ENCODE measurements around the gene HSPA12A.

Gene HSPA12A, protein sequence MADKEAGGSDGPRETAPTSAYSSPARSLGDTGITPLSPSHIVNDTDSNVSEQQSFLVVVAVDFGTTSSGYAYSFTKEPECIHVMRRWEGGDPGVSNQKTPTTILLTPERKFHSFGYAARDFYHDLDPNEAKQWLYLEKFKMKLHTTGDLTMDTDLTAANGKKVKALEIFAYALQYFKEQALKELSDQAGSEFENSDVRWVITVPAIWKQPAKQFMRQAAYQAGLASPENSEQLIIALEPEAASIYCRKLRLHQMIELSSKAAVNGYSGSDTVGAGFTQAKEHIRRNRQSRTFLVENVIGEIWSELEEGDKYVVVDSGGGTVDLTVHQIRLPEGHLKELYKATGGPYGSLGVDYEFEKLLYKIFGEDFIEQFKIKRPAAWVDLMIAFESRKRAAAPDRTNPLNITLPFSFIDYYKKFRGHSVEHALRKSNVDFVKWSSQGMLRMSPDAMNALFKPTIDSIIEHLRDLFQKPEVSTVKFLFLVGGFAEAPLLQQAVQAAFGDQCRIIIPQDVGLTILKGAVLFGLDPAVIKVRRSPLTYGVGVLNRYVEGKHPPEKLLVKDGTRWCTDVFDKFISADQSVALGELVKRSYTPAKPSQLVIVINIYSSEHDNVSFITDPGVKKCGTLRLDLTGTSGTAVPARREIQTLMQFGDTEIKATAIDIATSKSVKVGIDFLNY

GRCh38 chr10:116742367-116743265 is at the start of gene HSPA12A:
Gene HSPA12A, minus strand, starts transcription at chr10:116742566. Its CDS starts 97 bp downstream, at chr10:116742469.
- DNase-seq (ENCODE audit: low read depth in 3 of 3): peak in 2 of 3 experiments; percentile 47 to 63

DNA sequence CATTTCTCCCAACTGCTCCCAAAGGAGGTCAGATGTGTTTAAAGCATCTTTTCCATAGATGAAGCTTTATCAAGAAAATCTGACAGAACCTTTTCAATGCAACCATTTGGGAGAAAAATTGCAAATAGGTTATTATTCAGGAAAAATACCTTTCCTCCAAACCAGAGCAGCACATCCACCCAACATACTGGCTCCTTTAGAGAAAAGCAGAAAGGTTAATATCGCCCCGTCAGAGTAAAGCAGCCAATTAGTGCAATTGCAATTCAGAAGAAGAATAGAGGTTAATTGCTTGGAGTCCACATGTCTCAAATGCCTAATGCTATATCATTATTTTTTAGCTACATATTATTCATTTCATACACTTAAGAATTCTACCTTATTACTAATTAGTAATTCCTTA is 48.9 kb upstream of the HSPA12A start:
- no peak for DNase-seq (ENCODE audit: low read depth in 3 of 3)

DNA sequence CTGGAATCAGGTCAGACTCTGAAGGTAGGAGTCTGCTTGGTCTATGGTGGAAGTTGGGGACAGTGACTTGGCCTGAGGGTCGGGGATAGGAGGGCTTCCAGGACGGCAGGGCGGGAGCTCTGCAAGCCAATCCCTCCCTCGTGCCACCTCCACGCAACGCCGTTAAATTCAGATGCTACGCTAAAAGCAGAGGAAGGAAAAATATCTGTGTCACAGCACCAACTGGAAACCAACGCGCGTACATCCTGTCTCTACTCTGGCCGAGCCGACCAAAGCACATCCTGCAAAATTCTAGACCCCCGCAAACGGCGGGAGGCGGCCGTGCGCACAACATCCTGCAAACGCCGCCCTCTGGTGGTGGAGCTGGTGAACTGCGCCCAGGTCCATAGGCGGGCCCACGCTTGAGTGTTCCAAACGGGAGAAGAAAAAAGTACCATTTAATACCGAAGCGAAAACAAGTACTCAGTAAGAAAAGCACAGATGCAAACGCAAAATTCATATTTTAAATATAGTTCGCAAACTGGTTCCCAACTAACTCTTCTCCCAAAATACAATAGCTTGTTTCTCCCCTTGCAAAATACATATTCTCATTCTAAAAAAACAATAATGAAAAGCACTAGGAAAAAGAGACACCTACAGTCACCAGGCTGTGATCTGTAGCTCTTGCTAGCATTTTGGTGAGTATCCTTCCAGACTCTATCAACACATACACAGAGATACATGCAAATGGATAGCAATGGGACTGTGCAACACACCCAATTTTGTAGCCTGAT is 45.7 kb upstream of the HSPA12A start:
- peak; percentile 46 to 65 (median 56) for DNase-seq (ENCODE audit: low read depth in 3 of 3)

DNA sequence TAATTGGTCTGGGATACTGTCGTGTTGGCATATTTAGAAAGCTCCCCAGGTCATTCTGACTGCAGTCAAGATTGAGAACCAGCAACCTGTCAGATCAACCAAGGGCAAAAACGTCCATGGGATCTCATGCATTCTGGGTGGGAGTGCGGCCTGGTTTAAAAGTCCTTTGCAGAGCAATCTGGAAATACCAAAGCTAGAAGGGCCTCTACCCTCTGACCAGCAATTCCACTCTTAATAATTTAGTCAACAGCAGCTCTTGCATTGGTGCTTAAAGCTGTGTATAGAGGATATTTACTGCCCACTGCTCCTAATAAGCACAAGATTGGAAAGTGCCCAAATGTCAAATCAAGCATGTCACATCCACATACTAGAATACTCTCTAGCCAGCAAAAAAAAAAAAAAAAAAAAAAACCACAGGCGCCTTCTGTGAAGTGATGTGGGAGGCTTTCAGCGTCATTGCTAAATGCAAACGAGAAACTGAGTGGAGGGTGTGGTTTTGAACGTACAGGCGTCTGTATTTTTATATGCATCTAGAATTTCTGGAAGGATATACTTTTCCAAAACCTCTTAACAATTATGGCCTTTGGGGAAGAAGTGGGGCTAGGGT is 44.8 kb upstream of the HSPA12A start:
- DNase-seq (ENCODE audit: low read depth in 3 of 3): no peak

DNA sequence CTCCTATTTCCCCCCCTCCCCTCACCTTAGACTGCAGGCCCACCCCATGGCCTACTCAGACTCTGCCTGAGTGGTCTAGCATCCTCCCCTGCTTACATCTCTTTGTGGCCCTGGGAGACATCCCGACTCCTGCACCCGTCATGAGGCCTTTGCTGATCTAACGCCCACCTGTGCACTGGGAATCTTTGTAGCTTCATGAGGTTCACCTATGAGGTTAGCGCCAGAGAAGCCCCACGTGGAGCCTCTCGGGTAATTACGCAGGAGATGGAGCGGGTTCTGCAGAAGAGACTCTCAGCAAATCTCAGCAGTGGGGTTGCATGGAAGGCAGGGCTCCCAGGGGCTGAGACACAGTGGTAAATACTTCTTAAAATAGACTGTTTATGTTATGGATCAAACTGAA is 43.5 kb upstream of the HSPA12A start:
- DNase-seq (ENCODE audit: low read depth in 3 of 3): no peak

DNA sequence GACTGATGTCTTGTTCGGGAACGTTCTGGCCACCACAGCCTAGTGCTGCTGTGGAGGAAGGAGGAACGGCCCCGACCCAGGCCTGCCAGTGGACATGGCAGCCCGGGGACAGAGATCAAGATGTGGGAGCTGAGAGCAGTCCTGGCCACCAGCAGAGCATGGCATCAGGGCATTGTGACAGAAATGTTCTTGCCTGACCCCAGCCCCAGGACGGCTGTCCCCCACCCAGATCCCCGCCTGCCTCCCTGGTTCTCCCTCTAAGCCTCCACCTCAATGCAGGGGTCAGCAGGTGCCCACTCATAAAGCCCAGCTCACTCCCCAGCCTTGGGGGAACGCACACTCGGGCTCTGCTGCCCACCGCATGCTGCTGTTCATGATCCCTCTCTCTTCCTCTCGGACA is 42.9 kb upstream of the HSPA12A start:
- DNase-seq (ENCODE audit: low read depth in 3 of 3): no peak

DNA sequence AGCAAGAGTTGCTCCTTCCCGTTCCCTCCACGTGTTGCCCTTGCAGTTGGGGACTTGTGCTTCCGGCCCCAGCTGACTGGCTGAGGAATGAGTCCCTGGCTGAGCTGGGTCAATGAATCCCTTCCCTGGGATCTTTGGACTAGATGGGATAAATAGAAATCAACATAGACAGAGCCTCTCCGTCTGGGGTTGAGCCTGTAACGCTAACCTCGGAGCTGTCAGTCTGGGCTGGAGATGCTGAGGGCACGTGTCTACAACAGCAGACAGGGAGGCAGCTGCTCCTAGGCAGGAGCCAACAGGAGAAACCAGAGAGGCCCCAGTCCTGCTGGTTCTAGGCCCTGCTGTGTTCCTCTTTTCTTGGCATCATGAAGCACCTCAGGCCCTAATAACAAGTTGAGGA is 42.3 kb upstream of the HSPA12A start:
- DNase-seq (ENCODE audit: low read depth in 3 of 3): no peak

DNA sequence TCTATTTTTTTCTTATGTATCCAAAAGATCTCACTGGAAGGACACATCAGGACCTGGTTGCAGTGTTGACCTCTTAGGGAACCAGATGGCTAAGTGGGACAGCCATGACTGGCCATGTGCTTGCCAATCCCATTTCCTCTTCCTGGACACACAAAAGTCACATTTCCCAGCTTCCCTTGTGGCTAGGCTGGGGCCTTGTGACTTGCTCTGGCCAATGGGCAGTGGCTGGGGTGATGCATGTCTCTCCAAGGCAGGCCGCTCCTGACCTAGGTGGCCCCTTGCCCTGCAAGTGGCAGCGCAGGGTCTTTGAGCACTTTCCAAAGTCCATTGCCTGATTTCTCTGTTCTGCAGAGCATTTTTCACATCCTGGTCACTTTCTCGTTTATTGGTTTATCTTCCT is 41.7 kb upstream of the HSPA12A start:
- no peak for DNase-seq (ENCODE audit: low read depth in 3 of 3)

- no peak for DNase-seq (ENCODE audit: low read depth in 3 of 3)
These were observed 40.8 kb upstream of the HSPA12A start for GRCh38 chr10:116783011-116783655.

GRCh38 chr10:116781370-116781884 is 39.1 kb upstream of the HSPA12A start:
- DNase-seq (ENCODE audit: low read depth in 3 of 3): no peak

DNA sequence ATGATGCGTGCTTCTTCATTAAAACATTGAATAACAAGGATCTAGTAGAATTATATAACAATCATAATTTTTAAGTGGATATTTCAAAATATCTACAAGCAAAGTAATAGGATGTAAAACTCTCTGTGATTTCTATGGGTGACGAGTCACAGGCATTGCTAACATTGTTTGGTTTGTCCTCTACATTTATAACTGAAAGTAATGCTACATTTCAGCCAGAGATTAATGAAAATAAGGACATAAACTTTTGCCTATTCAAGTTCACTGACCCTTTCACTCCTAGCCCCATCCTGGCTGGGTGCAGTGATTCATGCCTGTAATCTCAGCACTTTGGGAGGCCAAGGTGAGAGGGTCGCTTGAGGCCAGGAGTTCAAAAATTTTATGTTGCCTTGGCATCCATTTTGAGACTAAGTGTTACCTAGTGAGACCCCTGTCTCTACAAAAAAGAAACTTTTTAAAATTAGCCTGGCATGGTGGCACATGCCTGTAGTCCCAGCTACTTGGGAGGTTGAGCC is 38.4 kb upstream of the HSPA12A start:
- DNase-seq (ENCODE audit: low read depth in 3 of 3): no peak

GRCh38 chr10:116779076-116779687 is 36.8 kb upstream of the HSPA12A start:
- no peak for DNase-seq (ENCODE audit: low read depth in 3 of 3)

DNA sequence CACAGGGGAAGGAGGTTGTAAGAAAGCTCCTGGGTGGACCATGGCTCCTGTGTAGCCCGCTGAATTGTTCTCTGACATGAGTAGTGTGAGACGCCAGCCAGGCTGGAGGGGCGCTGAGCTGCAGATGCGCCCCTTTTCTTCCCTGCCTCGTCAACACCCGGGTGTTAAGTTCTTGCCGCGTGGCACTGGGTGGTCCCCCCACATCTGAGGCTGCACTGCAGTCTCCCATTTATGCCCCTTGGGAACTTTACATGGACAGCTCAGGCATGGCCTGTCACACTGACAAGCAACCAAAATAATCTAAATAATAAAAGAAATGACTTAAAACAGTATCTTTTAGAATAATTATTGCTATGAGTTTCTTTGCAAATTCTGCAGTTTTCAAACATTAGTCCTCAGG is 34.6 kb upstream of the HSPA12A start:
- DNase-seq (ENCODE audit: low read depth in 3 of 3): no peak

GRCh38 chr10:116775488-116776400 is 33.4 kb upstream of the HSPA12A start:
- no peak for DNase-seq (ENCODE audit: low read depth in 3 of 3)

- no peak for DNase-seq (ENCODE audit: low read depth in 3 of 3)
These were observed 32.4 kb upstream of the HSPA12A start for GRCh38 chr10:116774728-116775151.

- DNase-seq (ENCODE audit: low read depth in 3 of 3): no peak
These were observed 30.7 kb upstream of the HSPA12A start for GRCh38 chr10:116772909-116773705.

- no peak for DNase-seq (ENCODE audit: low read depth in 3 of 3)
These were observed 29.7 kb upstream of the HSPA12A start for GRCh38 chr10:116771959-116772585.
